Activated T-helper 9 cell treated with anti-CD3 and anti-CD28 coated beads, Interleukin-2, amount 50 U/mL, for 16 hours (primary cell): ENCODE results near the gene PLCL2.

Experiments
- DNase-seq: peaks from one replicate; pipeline ENCODE4 v3.0.0-alpha.2; 2020; ENCODE audit warnings: low read depth

PLCL2 gene

GRCh38 chr3:16866571-16866970 lies 18.2 kb upstream of the PLCL2 start:
- no peak for DNase-seq

- DNase-seq = no peak
Observed at GRCh38 chr3:16868513-16868912, 16.2 kb upstream of the PLCL2 start.

- DNase-seq = no peak
Observed at GRCh38 chr3:16869261-16870005, 15.3 kb upstream of the PLCL2 start.

- DNase-seq = no peak
Observed at GRCh38 chr3:16871915-16872842, 12.6 kb upstream of the PLCL2 start.

GRCh38 chr3:16873872-16874271 lies 10.9 kb upstream of the PLCL2 start:
- DNase-seq = no peak

- no peak for DNase-seq
Observed at GRCh38 chr3:16875876-16876550, 8.7 kb upstream of the PLCL2 start.

- no peak for DNase-seq
Observed at GRCh38 chr3:16877505-16877904, 7.2 kb upstream of the PLCL2 start.

GRCh38 chr3:16877911-16878310 lies 6.8 kb upstream of the PLCL2 start:
- no peak for DNase-seq

GRCh38 chr3:16881896-16882630 lies 2.7 kb upstream of the PLCL2 start:
- no peak for DNase-seq

- no peak for DNase-seq
Observed at GRCh38 chr3:16883057-16883722, 1.6 kb upstream of the PLCL2 start.

GRCh38 chr3:16883723-16884083 lies 1.1 kb upstream of the PLCL2 start:
- DNase-seq = no peak

GRCh38 chr3:16884084-16884747 lies 539 bp upstream of the PLCL2 start:
- DNase-seq = peak; percentile 72

GRCh38 chr3:16885593-16886302 lies 993 bp downstream of the PLCL2 start:
- no peak for DNase-seq

GRCh38 chr3:16886303-16886683 lies 1.5 kb downstream of the PLCL2 start:
- no peak for DNase-seq

GRCh38 chr3:16887130-16887529 lies 2.4 kb downstream of the PLCL2 start:
- no peak for DNase-seq

GRCh38 chr3:16888356-16888755 lies 3.6 kb downstream of the PLCL2 start:
- DNase-seq = no peak

- DNase-seq = no peak
Observed at GRCh38 chr3:16888785-16889607, 4.2 kb downstream of the PLCL2 start.

- DNase-seq = no peak
Observed at GRCh38 chr3:16890597-16891333, 6.0 kb downstream of the PLCL2 start.
